Stimulated activated CD8-positive, alpha-beta memory T cell treated with anti-CD3 and anti-CD28 coated beads, Interleukin-7, amount 100 ng/mL, for 4 hours (primary cell): ENCODE data around the gene PBX1.
"Not testable (repeated sequence)": the region's sequence is repeated elsewhere in the genome, so short reads cannot be mapped to it uniquely, and the experiment has no call there.

Source experiments
- DNase-seq, 2 donors: peaks; one replicate each; pipeline ENCODE4 v3.0.0-alpha.2; 2020; ENCODE audit warnings: low read depth in 2 of 2

The PBX1 gene

DNA sequence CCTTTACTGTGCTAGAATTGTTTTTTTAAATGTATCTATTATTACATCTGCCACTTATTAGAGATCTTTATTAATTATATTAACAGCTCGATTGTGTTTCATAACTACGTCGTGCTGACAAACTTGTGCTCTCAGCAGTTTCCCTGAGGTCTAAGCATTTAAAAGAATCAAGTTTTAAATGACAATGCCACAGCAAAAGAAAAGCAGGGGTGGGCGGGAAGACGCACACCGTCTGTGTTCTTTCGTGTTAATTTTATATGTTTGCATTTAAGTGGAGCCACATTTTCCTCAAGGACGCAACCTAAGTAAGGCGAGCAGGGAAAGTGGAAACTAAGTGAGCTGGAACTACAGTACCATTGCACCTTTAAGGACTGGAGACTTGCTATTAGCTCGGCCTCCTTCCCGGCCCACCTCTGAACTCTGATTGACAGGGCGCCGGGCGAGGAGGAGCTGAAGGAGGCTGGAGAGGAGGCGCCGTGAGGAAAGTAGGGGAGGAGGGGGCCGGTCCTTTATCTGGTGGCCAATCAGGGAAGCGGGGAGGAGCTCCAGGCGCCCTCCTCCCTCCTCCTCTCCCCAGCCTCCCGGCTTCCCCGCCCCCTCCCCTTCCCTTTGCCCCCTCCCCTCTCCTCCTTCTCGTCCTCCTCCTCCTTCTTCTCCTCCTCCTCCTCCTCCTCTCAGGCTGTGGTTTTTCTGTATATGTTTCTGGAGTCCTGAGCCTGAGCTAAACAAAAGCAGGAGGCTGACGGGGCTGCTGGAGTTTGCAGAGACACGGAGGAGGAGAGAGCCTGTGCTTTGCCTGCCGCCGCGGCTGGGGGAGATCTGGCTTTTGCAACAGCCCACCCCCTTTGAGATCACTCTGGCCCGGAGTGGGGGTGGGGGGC lies at the start of gene PBX1:
TSS of gene PBX1 (plus strand) at position 724 of the 881 bp plus-strand sequence.
- DNase-seq: peak; percentile 44 to 73

DNA sequence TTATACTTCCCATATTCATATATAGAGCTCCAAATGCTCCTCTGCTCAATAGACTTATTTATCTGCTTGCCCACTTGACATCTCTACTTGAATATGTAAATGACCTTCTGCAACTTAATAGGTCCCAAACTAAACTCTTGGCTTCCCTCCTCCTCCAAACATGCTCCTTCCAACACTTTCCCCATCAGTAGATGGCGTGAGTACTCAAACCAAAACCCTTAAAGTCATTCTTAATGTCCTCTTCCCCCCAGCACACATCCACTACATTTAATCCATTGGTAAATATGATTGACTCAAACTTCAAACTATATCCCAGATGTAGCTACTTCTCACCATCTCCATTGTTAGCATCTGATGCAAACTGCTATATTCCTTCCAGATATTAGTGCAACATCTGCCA lies 48.5 kb upstream of the PBX1 start:
- no peak for DNase-seq

DNA sequence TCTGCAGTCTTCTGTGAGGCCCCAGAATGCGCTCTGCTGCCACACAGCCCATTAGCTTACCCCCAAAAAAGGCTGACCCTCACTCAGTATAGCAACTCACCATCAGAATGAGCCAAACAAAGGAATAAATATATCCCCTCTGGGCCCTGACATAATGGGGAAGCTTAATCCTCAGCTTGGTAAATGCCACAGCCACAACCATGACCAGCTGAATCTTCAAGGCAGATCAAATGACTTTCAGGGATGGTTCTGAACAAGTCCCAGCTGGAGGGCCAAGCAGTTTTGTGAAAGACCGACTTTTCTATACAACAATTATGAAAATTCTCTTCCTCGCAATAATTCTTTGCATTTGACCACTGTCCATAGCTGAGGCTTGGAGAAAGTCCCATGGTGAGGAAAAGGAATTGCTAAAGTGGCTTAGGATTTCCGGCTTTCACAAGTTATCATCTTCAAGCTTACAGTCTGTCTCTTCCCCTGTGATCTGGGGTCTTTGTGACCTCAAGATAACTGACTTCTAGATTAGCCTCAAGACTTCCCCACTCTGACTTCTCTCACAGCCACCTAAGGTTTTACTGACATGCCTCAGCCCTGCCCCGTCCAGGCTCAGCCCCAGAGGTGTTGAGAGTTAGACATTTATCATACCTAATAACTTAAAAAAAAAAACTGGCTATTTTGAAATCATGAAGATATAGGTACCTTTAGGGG lies 47.8 kb upstream of the PBX1 start:
- DNase-seq: no peak

DNA sequence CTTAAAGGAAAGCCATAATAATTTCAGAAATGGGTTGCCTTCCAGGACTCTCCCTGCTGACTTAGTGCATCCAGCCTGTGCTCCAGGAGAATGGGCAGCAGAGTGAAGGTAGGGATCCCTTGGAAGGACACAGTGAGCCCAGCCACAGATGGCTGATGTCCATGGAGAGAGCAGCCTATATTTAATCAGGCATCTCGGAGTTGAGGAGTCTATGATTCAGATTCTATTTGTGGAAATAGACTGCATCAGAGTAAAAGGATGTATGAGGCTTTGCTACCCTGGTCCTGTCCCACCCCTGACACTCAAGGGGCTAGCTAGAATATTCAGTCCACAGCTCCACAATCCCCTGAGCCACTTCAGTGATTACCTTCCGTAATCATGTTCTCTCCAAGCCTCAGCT lies 43.8 kb upstream of the PBX1 start:
- no peak for DNase-seq

DNA sequence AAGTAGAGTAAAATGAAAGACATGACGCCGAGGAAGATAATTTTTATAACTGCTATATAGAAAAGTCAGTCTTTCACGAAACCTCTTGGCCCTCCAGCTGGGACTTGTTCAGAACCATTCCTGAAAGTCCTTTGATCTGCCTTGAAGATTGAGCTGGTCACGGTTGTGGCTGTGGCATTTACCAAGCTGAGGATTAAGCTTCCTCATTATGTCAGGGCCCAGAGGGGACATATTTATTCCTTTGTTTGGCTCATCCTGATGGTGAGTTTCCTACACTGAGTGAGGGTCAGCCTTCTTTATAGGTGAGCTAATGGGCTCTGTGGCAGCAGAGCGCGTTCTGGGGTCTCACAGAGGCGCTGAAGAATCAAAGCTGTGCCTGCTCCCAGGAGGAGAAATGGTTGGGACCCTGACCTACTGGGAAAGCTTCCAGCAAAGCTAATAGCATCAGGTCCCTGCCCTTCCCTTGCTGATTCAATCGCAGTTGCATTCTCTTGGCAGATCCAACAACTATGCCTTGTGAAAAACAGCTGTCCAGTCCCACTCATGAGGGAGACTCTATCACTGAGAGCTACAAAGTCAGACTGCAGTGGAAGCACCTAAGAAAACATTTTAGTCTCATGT lies 43.2 kb upstream of the PBX1 start:
- DNase-seq: no peak

DNA sequence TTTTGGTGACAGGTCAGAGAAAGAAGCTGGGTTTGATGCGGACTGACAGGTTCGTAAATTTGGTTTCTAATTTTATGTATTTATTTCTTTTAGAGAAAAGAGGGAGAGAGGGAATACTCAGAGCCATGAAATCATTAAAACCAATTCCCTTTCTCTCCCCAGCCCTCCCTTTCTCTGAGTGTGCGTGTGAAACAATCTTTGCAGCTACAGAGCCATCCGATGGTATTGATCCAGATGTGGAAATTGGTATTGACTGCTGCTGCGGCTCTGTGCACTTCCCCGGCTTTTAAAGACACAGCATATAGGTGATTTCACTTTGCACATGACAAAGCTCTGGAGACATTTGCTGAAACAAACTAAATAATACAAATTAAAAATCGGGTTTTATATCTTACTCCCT lies 42.4 kb upstream of the PBX1 start:
- no peak for DNase-seq

DNA sequence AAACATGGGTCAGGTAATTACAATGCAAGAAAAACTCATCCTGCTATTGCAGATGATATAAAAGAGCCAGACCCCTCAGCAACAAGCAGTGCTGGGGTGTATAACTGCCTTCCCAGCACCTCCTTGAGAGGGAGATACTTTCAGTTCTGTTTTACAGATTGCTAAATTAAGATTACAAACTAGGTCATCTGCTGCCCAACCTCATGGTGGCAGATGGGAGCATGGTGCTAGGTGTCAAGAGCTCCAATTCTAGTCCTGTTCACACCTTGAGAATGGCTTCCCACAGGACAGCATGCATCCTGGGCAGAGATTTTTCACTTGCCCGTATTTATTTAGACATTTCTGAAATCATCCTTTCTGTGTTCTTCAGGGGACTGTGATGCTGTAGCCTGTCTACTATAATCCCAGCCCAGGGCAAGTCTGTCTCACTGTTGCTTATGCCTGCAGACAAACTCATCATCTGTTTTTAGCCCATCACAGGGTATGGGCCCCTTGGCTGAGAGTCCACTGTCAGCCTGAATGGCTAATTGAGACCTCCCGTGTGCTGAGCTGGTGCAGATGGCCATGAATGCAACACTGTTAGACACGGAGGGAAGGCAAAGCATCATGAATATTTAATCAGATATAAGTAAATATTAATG lies 40.2 kb upstream of the PBX1 start:
- DNase-seq: no peak

DNA sequence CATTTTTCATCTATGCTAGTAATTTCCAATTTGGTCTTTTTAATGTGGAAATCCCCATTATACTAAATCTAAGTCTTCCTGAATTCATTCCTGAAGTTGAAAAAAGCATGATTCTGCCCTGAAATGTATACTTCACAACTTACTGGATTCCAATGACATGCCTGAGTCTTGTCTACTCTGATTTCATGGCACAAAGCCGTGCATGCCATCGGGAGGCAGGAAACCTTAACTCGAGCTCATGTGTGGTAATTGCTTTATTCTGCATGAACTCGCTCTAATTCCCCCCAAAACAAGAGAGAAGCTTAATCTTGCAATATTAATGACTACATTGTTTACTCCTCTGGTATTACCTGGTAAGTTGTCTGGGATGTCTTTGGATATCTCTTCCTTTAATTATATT lies 39.6 kb upstream of the PBX1 start:
- no peak for DNase-seq

DNA sequence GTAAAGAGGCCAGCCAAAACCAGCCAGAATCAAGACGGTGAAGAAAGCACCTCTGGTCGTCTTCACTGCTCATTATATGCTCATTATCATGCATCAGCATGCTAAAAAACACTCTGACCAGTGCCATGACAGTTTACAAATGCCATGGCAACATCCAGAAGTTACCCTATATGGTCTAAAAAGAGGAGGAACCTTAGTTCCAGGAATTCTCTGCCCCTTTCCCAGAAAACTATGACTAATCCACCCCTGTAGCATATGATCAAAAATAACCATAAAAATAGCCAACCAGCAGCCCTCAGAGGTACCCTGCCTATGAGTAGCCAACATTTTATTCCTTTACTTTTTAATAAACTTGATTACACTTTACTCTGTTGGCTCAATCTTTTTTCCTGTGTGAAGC lies 34.2 kb upstream of the PBX1 start:
- no peak for DNase-seq

DNA sequence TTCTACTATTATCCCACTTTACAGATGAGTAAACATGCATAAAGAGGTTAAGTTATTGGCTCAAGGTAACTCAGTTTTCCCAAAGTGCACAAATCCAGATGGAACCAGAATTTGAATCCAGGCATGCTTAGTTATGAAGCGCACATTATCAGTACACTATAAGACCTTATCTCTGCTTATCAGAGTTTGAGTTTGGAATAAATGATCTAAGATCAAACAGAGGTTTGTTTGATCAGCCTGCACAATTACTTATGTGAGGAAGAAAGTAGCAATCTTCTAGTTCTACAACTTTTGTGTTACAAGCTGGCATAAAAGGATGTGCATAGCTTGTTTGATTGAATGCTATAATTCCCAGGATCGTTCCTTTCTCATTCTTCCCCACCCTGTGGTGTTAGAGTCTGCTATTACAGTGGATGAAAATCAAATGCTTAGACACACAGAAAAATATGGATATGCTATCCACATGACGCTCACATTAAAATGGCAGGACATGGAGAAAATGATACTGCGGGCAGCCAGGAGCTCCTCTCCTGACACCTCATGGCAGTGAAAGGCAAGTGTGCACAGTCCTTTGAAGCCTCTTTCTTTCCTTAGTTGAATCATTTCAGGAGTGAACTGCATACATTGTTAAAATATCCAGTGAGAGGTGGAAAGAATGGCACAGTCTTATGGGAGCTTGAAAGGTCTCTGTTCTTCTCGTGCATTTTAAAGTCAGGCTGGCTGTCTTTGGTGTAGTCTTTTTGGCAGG lies 23.9 kb upstream of the PBX1 start:
- DNase-seq: no peak

DNA sequence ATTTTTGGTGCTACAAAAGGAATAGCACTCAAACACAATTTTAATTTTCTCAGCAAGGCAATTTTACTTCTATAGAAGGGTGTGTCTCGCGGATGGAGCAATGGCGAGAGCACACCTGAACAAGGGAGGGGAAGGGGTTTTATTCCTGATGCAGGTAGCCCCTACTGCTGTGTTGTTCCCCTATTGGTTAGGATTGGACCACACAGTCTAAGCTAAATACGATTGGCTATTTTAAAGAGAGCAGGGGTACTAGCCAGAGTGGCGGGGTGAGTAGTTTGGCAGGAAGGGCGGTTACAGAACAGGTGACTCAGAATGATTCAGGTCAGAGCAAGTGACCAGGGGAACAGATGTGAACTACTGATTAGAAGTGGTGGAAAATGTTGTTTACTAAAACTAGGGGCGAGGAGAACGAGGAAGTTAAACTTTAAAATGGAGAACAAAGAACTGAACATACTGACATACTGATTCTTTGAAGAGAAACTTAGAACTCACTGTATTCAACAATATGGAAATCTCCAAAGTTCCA lies 6.5 kb upstream of the PBX1 start:
- DNase-seq: not testable (repeated sequence)

DNA sequence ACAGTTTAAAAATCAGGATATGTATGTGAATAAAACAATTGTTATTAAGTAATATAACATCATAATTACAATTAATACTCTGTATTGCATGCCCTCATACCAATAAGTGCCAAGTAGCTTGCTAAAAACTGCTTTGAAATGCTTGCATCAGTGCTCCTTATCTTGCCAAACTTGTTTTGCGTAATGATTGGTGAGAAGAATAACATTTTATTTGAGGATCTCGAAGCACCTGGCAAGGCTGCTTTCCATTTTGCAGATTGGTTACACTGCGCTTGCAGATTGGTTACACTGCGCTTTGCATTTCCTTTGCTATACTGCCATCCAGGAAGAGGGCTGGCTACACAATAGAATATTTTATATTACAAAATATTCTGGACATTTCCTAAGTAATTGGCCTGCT lies 1.7 kb upstream of the PBX1 start:
- DNase-seq: no peak

DNA sequence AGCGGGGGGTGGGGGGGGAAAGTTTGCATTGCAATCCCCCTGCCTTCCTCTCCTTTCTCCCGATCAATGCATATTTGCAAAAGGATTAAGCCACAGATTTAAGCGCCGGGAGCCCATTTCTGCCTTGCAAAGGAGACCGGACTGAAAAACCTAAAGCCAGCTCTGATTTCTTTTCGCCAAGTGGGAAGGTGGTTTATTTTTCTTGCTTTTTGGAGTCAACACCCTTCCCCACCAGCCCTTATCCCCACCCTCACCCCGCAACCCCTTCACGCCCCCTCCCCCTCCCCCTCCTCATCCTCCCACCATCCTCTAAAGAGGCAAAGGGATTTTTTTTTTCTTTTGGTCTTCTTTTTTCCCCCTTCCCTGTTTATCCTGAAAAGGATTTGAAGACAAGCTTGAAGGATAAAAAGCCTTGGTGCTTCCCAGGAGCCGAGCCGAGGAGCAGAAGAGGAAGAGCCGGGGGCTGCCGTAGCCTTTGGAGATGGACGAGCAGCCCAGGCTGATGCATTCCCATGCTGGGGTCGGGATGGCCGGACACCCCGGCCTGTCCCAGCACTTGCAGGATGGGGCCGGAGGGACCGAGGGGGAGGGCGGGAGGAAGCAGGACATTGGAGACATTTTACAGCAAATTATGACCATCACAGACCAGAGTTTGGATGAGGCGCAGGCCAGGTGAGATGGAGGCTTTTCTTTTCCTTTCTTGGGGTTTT lies 513 bp downstream of the PBX1 start:
- DNase-seq: no peak

DNA sequence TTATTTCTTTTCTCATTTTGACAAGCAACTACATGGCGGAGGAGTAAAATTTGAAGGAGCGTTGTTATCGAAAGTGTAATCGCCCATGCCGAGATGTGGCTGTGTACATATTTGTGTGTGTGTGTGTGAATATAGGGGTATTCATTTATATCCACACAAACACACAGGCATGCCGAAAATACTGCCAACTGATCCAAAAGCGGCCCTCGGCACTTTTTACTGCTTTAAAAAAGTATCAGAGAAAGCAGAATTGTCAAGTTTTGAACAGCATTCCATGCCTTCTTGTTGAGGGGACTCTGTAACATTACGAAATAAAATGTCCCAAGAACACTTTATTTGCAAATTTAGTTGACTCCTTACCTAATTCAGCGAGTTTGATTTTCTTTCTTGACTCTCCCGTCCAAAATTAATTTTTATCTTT lies 1.1 kb downstream of the PBX1 start:
- no peak for DNase-seq

DNA sequence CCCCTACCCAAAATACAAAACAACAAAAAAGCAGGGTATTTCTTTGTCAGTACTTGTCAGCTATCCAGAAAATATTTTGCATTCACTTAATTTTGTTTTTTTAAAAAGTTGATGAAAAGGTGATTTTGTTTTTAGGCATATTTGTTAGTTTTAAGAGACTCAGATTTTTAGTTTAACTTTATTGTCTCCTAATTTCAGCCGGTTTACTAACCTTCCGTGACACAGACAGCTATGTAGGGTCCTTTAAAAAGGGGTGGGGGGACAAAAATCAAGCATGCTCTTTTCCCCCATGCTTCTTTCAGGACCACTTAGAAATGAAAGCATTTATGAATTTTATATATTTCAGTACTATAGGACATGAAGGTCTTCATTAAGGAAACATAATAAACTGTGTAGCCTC lies 1.6 kb downstream of the PBX1 start:
- no peak for DNase-seq

DNA sequence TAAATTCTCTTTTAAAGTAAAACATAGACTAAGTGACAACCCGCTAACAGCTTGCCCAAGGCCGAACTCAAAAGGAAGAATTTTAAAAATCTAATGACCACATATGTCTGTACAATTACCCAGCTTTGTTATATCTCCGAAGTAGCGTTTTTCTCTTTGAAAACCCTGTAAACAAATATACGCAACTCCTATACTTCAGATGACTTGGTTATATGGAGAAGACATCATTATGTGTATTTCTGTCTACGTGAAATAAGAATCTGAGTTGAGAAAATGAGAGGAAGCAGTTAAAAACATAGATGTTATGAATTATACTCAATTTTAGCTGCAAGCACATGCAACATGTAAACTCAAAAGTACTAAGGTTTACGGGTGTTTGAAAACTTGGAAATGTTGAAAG lies 2.0 kb downstream of the PBX1 start:
- DNase-seq: no peak

DNA sequence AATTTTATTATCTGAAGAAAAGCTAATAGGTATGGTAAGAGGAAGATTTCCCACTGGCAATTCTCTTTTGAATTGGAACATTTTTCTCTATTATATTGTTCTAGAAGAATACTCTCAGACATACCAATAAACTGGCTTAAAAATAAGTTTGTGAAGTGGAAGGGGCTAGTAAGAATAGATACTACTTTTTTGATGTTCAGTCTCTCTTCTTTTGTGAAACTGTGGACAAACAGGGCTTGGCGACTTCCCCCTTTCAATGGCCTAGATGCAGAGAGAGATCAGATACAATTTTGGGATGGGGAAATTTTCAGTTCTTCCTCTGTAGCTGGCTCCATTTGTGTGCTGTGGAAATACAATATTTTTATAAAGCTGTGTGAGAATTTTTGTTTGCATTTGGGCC lies 2.5 kb downstream of the PBX1 start:
- no peak for DNase-seq

DNA sequence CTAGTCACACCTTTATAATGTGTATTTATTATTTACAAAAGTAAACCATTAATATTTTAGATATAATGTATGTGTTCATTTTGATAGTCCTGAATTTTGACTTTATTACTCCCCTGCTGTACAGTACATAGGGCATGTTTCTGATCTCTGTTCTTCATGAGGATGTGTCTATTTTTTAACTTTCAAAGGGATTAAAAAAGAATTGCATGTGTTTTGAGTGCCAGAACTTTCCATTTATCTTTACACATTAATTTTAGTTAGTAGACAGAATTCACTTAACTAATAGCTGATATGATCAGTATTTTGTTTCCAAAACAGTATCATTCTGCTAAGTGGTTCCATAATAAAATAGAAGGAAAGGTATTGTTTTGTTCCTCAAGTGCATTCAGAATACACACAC lies 3.1 kb downstream of the PBX1 start:
- no peak for DNase-seq

DNA sequence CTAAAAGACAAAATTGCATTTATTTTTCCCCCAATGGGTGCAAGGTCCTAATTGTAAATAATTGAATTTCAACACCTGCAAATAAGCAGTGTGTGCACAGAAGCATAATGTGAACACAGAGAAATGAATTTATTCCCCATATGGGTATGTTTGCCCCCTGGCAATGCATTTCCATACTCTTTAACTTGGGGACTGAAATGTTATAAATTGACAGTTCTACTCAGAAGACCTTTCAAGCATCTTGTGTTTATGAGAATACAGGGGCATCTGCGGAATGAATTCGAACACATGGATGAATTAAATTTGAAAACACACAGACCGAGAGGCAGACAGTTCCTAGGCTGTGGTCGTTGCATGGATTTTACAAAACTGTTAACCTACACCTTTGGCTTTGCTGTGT lies 3.5 kb downstream of the PBX1 start:
- DNase-seq: no peak

DNA sequence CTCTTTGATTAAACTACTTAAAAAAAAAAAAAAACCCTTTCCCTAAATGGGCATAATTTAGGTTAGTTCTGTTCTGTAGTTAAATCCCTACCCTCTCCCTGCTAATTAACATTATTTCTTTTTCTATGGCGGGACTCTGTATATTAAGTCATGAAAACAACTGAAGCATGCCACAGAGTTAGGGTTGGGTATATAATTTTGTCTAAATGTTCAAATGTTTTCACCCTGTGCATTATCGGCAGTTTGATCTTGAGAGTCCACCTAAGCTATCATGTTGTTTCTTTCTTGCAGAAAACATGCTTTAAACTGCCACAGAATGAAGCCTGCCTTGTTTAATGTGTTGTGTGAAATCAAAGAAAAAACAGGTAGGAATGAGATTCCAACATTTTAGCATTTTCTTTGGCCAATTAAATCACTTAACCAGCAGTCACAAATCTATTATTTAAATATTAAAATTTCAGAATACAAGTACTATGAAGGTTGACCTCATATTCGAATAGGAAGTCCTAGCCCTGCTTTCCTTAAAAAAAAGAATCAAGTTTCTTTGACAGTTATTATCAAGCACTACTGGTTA lies 4.0 kb downstream of the PBX1 start:
- no peak for DNase-seq
